Stimulated activated CD8-positive, alpha-beta memory T cell treated with anti-CD3 and anti-CD28 coated beads, Interleukin-12 subunit alpha, Interleukin-12 subunit beta, amount 100 ng/mL, for 1 hour (primary cell): ENCODE measurements around the gene PPP2R1B.

Source experiments
- DNase-seq: peaks from one replicate; pipeline ENCODE4 v3.0.0-alpha.2; 2020; ENCODE audit warnings: low read depth

Gene PPP2R1B

DNA sequence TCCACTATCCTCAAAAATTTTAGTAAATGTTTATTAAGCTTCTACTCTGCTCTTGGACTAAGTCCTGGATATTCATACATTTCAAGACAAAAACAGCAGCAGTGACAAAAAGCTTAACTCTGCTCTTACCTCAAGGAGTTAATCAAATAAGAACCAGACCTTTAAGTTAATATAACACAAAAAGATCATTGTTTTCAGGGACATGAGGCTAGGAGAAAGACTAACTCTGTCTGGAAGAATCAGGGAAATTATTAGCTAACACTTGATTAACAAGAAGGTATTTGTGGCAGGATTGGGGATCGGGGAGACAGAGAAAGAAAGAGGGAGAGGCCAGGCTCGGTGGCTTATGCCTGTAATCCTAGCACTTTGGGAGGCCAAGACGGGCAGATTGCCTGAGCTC, 74.4 kb downstream of the PPP2R1B start:
- no peak for DNase-seq

DNA sequence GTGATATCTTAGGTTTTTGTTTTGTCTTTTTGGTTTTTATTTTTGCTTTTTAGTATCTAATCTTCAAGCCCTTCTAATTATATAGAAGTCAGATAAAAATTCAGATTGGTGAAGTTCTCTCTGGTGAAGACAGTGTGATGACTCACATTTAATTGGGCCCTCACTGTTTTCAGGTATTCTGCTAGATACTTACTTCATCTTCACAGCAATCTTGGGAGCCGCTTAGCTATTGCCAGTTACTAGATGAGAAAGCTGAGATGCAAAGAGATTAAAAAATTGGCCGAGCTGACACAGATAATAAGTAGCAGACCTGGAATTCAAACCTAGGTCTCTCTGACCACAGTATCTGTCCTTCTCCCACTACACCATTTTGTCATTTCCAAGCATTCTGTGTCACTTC, 75.0 kb downstream of the PPP2R1B start:
- no peak for DNase-seq

DNA sequence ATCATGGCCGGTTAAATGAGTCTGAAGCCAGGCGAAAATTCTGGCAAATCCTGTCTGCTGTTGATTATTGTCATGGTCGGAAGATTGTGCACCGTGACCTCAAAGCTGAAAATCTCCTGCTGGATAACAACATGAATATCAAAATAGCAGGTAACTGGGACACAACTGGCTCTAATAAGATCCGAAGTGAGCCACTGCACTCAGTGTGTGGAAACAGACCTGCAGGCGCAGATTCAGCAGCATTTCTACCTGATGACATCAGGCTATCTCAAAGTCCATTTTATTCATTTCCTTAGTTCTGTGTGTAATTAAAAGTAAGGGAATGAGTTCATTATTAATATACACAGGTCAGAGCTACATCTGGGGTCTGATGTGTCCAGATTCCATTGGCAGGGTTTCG, 78.2 kb downstream of the PPP2R1B start:
- no peak for DNase-seq

DNA sequence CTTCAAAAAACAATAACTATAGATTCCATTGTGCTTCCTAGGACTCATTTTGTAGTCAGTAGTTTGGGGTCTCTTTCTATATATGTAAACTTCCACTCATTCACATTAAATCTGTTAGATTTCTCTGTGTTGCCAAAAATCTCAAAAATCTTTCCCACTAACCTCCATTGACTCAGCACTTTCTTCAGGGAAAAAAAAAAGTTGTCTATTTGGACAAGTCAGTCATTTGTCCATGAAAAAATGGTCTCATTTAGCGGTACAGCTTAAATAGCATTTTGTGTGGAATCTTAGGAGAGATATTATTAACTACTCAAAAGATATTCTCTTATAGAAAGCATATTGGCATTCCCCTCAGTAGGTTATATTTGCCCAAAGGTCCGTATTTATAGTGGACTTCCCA, 81.9 kb downstream of the PPP2R1B start:
- no peak for DNase-seq

DNA sequence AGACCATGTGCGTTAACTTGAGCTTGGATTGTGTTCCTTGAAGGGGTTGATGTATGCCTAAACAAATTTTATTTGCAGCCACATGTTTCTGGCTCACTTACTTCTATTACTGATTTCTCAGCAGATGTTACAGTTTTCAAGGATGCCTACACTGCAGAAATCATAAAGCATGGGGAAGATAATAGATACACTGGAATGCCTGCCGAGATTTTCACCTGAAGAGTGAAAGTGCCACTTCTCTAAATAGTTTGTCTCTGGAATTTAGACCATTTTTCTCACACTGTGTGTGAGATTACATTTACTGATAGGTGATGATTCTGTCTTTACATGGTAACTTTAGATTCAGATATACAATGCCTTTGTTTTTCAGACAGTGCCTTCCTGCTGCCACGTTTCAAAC, 82.4 kb downstream of the PPP2R1B start:
- DNase-seq = no peak

DNA sequence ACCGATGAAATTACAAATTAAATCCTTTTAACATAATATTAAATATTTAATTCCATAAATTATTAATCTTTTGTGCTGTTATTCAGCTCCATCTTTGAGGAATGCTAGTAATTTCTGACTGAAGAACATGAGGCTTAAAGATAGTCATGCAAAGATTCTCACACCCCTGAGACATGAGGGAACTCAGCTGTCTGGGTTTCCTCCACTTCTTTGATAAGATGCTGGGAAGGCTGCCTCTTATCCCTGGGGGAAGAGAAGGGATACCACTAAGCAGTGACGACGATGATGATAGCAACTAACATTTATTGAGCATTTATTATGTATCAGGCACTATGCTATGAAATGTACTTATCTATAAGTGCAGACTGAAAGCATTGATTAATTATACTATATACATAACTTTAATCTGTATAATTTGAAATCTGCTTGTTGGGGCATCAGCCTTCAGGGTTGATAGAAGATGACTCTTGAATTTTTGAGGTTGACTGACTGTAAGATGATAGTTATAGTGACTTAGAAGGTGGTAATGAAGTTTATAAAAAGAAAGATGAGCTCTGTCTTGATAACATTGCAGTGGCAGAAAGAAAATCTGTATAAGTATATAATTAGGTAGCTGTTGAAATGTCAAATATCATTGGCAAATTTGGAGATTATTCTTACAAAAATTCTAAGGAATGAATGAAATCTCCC, 85.6 kb downstream of the PPP2R1B start:
- DNase-seq = no peak
